HFF-Myc (cell line): Measurements from ENCODE around the gene PIKFYVE.

Experiments used
- DNase-seq: peaks from one replicate; pipeline ENCODE4 v3.0.0-alpha.2; 2011; ENCODE audit warnings: low read depth; ENCODE audit errors: extremely low read depth
- H3K4me3 ChIP-seq: replicated peaks from 2 replicates; pipeline ENCODE4 v1.5.1; 2011; ENCODE audit warnings: low read depth, mild to moderate bottlenecking, control low read depth, low read length
- CTCF ChIP-seq: IDR thresholded peaks from 2 replicates; pipeline ENCODE4 v1.5.1; 2012; ENCODE audit warnings: mild to moderate bottlenecking, low read depth, low read length, control low read depth; ENCODE audit errors: missing control alignments

PIKFYVE gene

DNA sequence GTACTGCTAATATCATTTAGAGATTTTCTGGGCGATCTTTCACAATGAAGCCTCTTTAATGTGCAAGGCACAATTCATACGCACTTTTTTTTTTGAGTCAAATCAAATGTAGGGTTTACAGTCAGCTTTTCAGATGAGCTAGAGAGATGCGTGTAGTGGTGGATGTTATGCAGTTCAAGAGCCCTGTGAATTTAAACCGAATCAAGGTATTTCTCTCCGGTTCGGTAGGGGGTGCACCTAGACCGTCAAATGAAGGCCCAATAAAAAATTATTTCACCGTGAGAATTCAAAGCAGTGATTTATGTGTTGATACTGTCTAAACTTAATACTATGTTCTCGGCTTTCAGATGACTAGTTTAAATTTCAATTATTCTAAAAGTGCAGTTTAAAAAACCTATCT lies 141.6 kb downstream of the PIKFYVE start:
- no peak overlapping the region for H3K4me3 ChIP-seq
- no peak for DNase-seq
- TF ChIP-seq CTCF, result peak; percentile 17
